NB4 (cell line): ENCODE measurements around the gene METAP1.

Source experiments
- DNase-seq: peaks from one replicate; pipeline ENCODE4 v3.0.0; 2010; ENCODE audit warnings: low read depth
- H3K4me3 ChIP-seq: one replicate; pipeline ENCODE4 v1.5.1; 2011; ENCODE audit warnings: mild to moderate bottlenecking, low read depth, low read length, moderate library complexity
- CTCF ChIP-seq: IDR thresholded peaks from one replicate; pipeline ENCODE4 v1.5.1; 2012; ENCODE audit warnings: low read depth, low read length
- MAX ChIP-seq: IDR thresholded peaks from 2 replicates; pipeline ENCODE4 v1.6.1; 2011; ENCODE audit warnings: low read depth, low read length
- MYC ChIP-seq: IDR thresholded peaks from 2 replicates; pipeline ENCODE4 v1.6.1; 2011; ENCODE audit warnings: low read depth, low read length
- POLR2A ChIP-seq: IDR thresholded peaks from 2 replicates; pipeline ENCODE4 v1.6.1; 2011; ENCODE audit warnings: mild to moderate bottlenecking; ENCODE audit not compliant: insufficient read length; ENCODE audit errors: extremely low read depth

Gene METAP1

GRCh38 chr4:98995183-98996055 lies at the start of gene METAP1:
TSS of gene METAP1 (plus strand) at chr4:98995721. CDS start at chr4:98995754, 33 bp downstream.
- peak; percentile 97 for DNase-seq
- peak; percentile 26; the same call in 1 of the 2 replicates for TF ChIP-seq MAX
- peak; percentile 60 for TF ChIP-seq CTCF
- TF ChIP-seq POLR2A = peak; percentile 77
- peak; percentile 34; the same call in 1 of the 2 replicates for TF ChIP-seq MYC
- peak within 1 kb of the TSS; percentile 89 for H3K4me3 ChIP-seq

DNA sequence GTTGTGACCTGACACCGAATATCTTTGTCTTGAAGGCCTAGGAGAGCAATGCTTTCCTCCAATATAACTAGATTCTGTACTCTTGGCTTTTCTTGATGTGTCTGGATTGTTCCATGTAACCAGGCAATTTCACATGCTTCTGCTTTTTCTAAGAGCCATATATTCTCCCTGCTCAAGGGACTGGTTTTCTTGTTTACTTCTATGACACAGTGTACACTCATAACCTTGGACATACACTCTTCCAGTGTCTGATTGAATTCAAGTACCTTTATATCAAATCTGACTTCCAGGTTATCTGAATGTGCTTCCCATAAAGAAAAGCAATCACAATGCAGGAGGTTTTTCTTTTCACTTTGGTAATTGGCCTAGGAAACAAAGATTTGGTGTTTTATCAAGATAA lies 49.2 kb upstream of the METAP1 start:
- H3K4me3 ChIP-seq = no peak overlapping the region
- TF ChIP-seq MYC (no peak), MAX (no peak), POLR2A (no peak), CTCF (no peak)
- DNase-seq = no peak

DNA sequence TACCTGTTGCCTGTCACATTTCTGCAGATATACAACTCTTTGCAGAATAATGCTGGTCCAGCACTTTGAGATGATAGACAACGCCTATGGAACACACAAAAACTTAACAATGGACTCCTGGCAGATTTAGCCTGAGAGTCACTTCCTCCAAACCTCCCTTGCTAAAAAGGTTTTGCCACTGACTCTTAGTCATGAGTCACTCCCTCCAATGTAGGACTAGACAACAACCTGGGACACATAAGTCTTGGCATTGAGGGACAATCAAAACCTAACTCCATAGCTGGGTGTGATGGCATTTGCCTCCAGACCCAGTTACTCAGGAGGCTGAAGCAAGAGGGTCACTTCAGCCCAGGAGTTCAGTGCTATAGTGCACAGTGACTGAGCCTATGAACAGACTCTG lies 44.6 kb upstream of the METAP1 start:
- TF ChIP-seq CTCF = no peak
- no peak for TF ChIP-seq MYC
- peak; percentile 53 for DNase-seq
- H3K4me3 ChIP-seq = no peak overlapping the region

DNA sequence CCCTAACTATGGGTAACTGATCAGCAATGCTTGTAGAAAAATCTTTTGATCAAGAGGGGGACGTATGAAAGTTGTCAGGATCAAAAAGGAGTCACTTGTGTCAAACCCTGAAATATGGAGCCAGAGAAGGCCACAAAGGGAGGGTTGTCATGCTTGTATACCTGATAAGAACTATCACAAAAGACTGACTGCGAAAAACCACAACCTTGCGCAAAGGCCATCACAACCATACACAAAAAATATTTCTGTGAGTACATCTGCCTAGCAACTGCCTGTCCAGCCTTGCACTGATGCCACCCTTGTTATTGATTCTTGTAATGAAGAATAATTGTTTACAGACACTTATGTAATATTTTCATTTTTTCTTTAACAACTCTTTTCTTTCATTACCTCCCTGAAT lies 43.8 kb upstream of the METAP1 start:
- TF ChIP-seq POLR2A (no peak), MYC (no peak), MAX (no peak), CTCF (no peak)
- no peak overlapping the region for H3K4me3 ChIP-seq
- DNase-seq = peak; percentile 55

DNA sequence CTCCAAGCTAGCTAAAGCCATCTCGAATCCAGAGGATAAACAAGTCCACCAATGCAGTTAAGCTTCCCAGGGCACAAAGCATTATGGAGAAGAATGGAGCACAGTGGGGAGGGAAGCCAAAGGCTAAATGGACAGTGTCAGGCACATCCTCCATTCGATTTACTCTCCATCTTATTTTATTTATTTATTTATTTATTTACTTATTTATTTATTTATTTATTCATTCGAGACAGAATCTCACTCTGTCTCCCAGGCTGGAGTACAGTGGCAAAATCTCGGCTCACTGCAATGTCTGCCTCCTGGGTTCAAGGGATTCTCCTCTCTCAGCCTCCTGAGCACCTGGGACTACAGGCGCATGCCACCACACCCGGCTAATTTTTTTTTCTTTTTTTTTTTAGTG lies 40.3 kb upstream of the METAP1 start:
- no peak overlapping the region for H3K4me3 ChIP-seq
- DNase-seq = no peak
- TF ChIP-seq MYC (no peak), MAX (no peak), CTCF (no peak), POLR2A (no peak)
